Mesenchymal stem cell (in vitro differentiated cells and primary cell): ENCODE measurements around the gene MRPS11.

Source experiments
- DNase-seq: peaks from one replicate; pipeline ENCODE4 v3.0.0-alpha.2; 2013
- H2AFZ ChIP-seq: one replicate; pipeline ENCODE4 v1.6.1; 2013; ENCODE audit warnings: low read depth, mild to moderate bottlenecking, control low read depth, inconsistent platforms, low read length, moderate library complexity
- H2AK5ac ChIP-seq: 2 replicates; pipeline ENCODE4 v1.6.1; 2013; ENCODE audit warnings: low read length, moderate library complexity, mild to moderate bottlenecking, inconsistent platforms; ENCODE audit not compliant: severe bottlenecking
- H2BK120ac ChIP-seq: one replicate; pipeline ENCODE4 v1.6.1; 2013; ENCODE audit warnings: low read depth, mild to moderate bottlenecking, inconsistent platforms, low read length, moderate library complexity
- H2BK12ac ChIP-seq, 2 experiments: one replicate each; pipeline ENCODE4 v1.6.1; 2013; ENCODE audit warnings: inconsistent platforms in 2 of 2, low read length in 2 of 2, mild to moderate bottlenecking in 2 of 2, moderate library complexity in 2 of 2, control low read depth in 1 of 2
- H2BK15ac ChIP-seq: one replicate; pipeline ENCODE4 v1.6.1; 2013; ENCODE audit warnings: mild to moderate bottlenecking, low read depth, inconsistent platforms; ENCODE audit not compliant: poor library complexity, severe bottlenecking
- H2BK5ac ChIP-seq: 2 replicates; pipeline ENCODE4 v1.6.1; 2013; ENCODE audit warnings: low read depth, mild to moderate bottlenecking, low read length, control low read depth, inconsistent platforms; ENCODE audit not compliant: poor library complexity, severe bottlenecking
- H3K14ac ChIP-seq, 2 experiments: one replicate each; pipeline ENCODE4 v1.6.1; 2013; ENCODE audit warnings: inconsistent platforms in 2 of 2, low read length in 2 of 2, control low read depth in 1 of 2, mild to moderate bottlenecking in 1 of 2, moderate library complexity in 1 of 2
- H3K18ac ChIP-seq, 2 experiments: one replicate each; pipeline ENCODE4 v1.6.1; 2013; ENCODE audit warnings: inconsistent platforms in 2 of 2, low read length in 2 of 2, control low read depth in 1 of 2, low read depth in 1 of 2, mild to moderate bottlenecking in 1 of 2
- H3K23ac ChIP-seq, 2 experiments: one replicate each; pipeline ENCODE4 v1.6.1; 2013; ENCODE audit warnings: inconsistent platforms in 2 of 2, low read length in 2 of 2, mild to moderate bottlenecking in 2 of 2, moderate library complexity in 2 of 2, control low read depth in 1 of 2
- H3K27ac ChIP-seq: 2 replicates; pipeline ENCODE4 v1.5.1; 2013; ENCODE audit warnings: mild to moderate bottlenecking, moderate library complexity, low read length, control low read depth, inconsistent platforms; ENCODE audit not compliant: poor library complexity, severe bottlenecking
- H3K27me3 ChIP-seq, 2 experiments: 2 replicates each; pipeline versions ENCODE4 v1.6.1 to v1.7.0; 2013; ENCODE audit warnings: low read length in 2 of 2, mild to moderate bottlenecking in 2 of 2, moderate library complexity in 2 of 2, control low read depth in 1 of 2, inconsistent platforms in 1 of 2; ENCODE audit not compliant: control insufficient read depth in 1 of 2, insufficient read depth in 1 of 2
- H3K36me3 ChIP-seq, 2 experiments: 2 replicates each; pipeline versions ENCODE4 v1.6.1 to v1.7.0; 2013; ENCODE audit warnings: low read length in 2 of 2, control low read depth in 1 of 2, inconsistent platforms in 1 of 2, low read depth in 1 of 2, mild to moderate bottlenecking in 1 of 2; ENCODE audit not compliant: insufficient read depth in 2 of 2, control insufficient read depth in 1 of 2
- H3K4ac ChIP-seq, 2 experiments: one replicate each; pipeline ENCODE4 v1.6.1; 2013; ENCODE audit warnings: inconsistent platforms in 2 of 2, low read length in 2 of 2, mild to moderate bottlenecking in 2 of 2, moderate library complexity in 2 of 2, control low read depth in 1 of 2, low read depth in 1 of 2
- H3K4me1 ChIP-seq: 2 replicates; pipeline ENCODE4 v1.6.1; 2013; ENCODE audit warnings: low read depth, low read length, control low read depth; ENCODE audit not compliant: control insufficient read depth, insufficient read depth
- H3K4me2 ChIP-seq: 2 replicates; pipeline ENCODE4 v1.6.1; 2013; ENCODE audit warnings: low read length, mild to moderate bottlenecking, inconsistent platforms; ENCODE audit not compliant: poor library complexity, severe bottlenecking
- H3K4me3 ChIP-seq, 2 experiments: 2 replicates each; pipeline versions ENCODE4 v1.5.1 to v1.7.0; 2013; ENCODE audit warnings: low read length in 2 of 2, mild to moderate bottlenecking in 2 of 2, control low read depth in 1 of 2, low read depth in 1 of 2; ENCODE audit not compliant: insufficient read depth in 1 of 2
- H3K79me1 ChIP-seq: replicated peaks from 2 replicates; pipeline ENCODE4 v1.6.1; 2013; ENCODE audit warnings: mild to moderate bottlenecking, control low read depth, low read length, inconsistent platforms; ENCODE audit not compliant: poor library complexity, severe bottlenecking
- H3K9ac ChIP-seq: 2 replicates; pipeline ENCODE4 v1.7.0; 2013; ENCODE audit warnings: mild to moderate bottlenecking, low read length, moderate library complexity
- H3K9me3 ChIP-seq: 2 replicates; pipeline ENCODE4 v1.7.0; 2013; ENCODE audit warnings: mild to moderate bottlenecking, low read length; ENCODE audit not compliant: control insufficient read depth
- H4K8ac ChIP-seq: one replicate; pipeline ENCODE4 v1.6.1; 2013; ENCODE audit warnings: inconsistent platforms, mild to moderate bottlenecking, low read length, moderate library complexity
- H4K91ac ChIP-seq: one replicate; pipeline ENCODE4 v1.6.1; 2013; ENCODE audit warnings: mild to moderate bottlenecking, low read length, inconsistent platforms
- WGBS: methylation state at CpG from one replicate; pipeline ENCODE4 v1.1.7; 2013; ENCODE audit warnings: mixed read lengths; 5-methylcytosine and 5-hydroxymethylcytosine counted together

The MRPS11 gene

DNA sequence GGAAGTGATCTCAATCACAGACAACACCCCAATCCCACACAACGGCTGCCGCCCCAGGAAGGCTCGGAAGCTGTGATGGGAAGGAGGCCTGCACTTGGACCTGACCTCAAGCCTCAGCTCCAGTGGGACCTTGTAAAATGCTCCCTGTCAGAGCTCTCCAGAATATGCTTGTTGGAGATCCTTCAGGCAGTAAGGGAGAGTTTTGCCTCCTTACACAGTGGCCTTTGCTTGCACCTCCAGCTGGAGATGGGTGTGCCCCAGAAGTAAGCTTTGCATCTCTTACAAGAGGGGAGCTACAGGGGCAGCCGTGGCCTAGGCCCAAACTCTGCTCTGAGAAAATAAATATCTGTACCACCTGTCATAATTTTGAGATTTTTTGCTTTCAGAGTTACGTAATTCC lies 10.4 kb downstream of the MRPS11 start:
- no peak overlapping the region for H3K4ac ChIP-seq
- no peaks in the 10 kb centered on the region for H3K9me3 ChIP-seq
- H3K27me3 ChIP-seq = no peaks in the 10 kb centered on the region
- H4K8ac ChIP-seq = no peak overlapping the region
- peaks cover 5% of the 10 kb centered on the region for H3K79me1 ChIP-seq
- H3K36me3 ChIP-seq = peaks cover 16 to 54% of the 10 kb centered on the region in 2 experiments
- WGBS = 97% methylated on average over 3 of the region's 5 CpGs
- no peak overlapping the region for H3K23ac ChIP-seq
- no peak overlapping the region for H2BK120ac ChIP-seq
- H2AFZ ChIP-seq = no peak overlapping the region
- no peak overlapping the region for H3K9ac ChIP-seq
- H2BK12ac ChIP-seq = no peak overlapping the region
- H2AK5ac ChIP-seq = no peak overlapping the region
- H2BK5ac ChIP-seq = no peak overlapping the region
- no peak overlapping the region for H3K4me3 ChIP-seq
- no peak overlapping the region for H3K18ac ChIP-seq
- H3K4me2 ChIP-seq = no peak overlapping the region
- DNase-seq = no peak
- H4K91ac ChIP-seq = no peak overlapping the region
- no peaks in the 10 kb centered on the region for H3K4me1 ChIP-seq
- no peak overlapping the region for H2BK15ac ChIP-seq
- no peak overlapping the region for H3K27ac ChIP-seq
- no peak overlapping the region for H3K14ac ChIP-seq

- Histone ChIP-seq H3K4me3 (no peak overlapping the region), H3K27ac (no peak overlapping the region), H2BK12ac (no peak overlapping the region), H3K14ac (no peak overlapping the region), H2BK5ac (no peak overlapping the region), H3K23ac (no peak overlapping the region), H4K8ac (no peak overlapping the region), H4K91ac (no peak overlapping the region), H2BK120ac (no peak overlapping the region), H3K9me3 (no peaks in the 10 kb centered on the region), H3K9ac (no peak overlapping the region), H3K18ac (no peak overlapping the region), H3K36me3 (peaks cover 16 to 44% of the 10 kb centered on the region in 2 experiments), H2AFZ (no peak overlapping the region), H3K79me1 (peaks cover 5% of the 10 kb centered on the region), H2AK5ac (no peak overlapping the region), H3K4me1 (no peaks in the 10 kb centered on the region), H3K4ac (no peak overlapping the region), H2BK15ac (no peak overlapping the region), H3K27me3 (no peaks in the 10 kb centered on the region), H3K4me2 (no peak overlapping the region)
- DNase-seq = peak; percentile 8
- WGBS = 75% methylated on average over 3 of the region's 3 CpGs
These were observed 11.7 kb downstream of the MRPS11 start for GRCh38 chr15:88479169-88479568.

DNA sequence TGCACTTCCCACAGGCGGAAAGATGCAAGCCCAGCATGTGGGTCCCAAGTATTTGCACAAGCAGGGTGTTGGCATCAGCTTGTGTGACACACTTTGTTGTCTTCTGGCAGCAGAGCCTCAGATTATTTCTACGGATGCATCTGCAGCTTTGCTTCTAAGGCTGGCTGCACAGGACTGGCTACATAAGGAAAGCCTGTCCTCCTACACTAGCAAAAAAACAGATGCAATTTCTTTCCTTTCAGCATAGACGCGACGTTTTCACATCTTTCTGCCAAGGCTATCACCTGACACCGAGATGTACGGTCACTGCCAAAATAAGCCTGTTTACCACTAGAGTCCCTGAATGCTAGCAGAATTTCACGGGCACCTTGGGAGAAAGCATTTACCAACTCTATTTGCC lies 13.5 kb downstream of the MRPS11 start:
- no peak overlapping the region for H2BK5ac ChIP-seq
- peaks cover 13 to 30% of the 10 kb centered on the region in 2 experiments for H3K36me3 ChIP-seq
- H2BK12ac ChIP-seq = no peak overlapping the region
- no peak overlapping the region for H2BK15ac ChIP-seq
- H2AK5ac ChIP-seq = no peak overlapping the region
- H3K14ac ChIP-seq = no peak overlapping the region
- H3K4me1 ChIP-seq = peaks cover 1% of the 10 kb centered on the region
- H3K18ac ChIP-seq = no peak overlapping the region
- 93% methylated on average over 8 of the region's 8 CpGs for WGBS
- no peak overlapping the region for H2AFZ ChIP-seq
- no peak overlapping the region for H3K4me3 ChIP-seq
- no peaks in the 10 kb centered on the region for H3K9me3 ChIP-seq
- no peak overlapping the region for H3K4me2 ChIP-seq
- no peak overlapping the region for H4K8ac ChIP-seq
- no peak overlapping the region for H3K9ac ChIP-seq
- H3K4ac ChIP-seq = no peak overlapping the region
- no peak overlapping the region for H3K23ac ChIP-seq
- no peak overlapping the region for H2BK120ac ChIP-seq
- no peaks in the 10 kb centered on the region for H3K27me3 ChIP-seq
- no peak overlapping the region for H3K27ac ChIP-seq
- no peak for DNase-seq
- no peaks in the 10 kb centered on the region for H3K79me1 ChIP-seq
- H4K91ac ChIP-seq = no peak overlapping the region

DNA sequence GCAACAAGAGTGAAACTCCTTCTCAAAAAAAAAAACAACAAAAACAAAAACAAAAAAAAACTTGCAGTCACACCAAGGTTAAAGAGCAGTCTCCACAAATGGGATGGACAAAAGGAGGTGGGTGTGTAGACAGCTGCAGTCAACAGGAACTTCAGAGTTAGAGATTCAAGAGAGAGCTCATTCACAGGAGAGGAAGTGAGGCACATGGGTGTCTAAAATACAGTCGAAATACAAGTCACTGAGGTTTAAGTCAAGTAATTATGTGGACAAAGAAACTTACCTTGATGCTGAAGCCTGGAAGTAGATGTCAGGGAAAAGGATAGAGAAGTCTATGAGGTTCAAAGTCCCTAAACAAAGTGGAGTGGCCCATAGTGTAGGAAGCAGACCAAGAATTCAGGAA lies 14.8 kb downstream of the MRPS11 start:
- H3K9me3 ChIP-seq = no peaks in the 10 kb centered on the region
- H3K4me2 ChIP-seq = no peak overlapping the region
- H3K18ac ChIP-seq = no peak overlapping the region
- H4K91ac ChIP-seq = no peak overlapping the region
- peaks cover 12 to 20% of the 10 kb centered on the region in 2 experiments for H3K36me3 ChIP-seq
- H2AK5ac ChIP-seq = no peak overlapping the region
- H3K4ac ChIP-seq = no peak overlapping the region
- H3K27me3 ChIP-seq = no peaks in the 10 kb centered on the region
- no peak overlapping the region for H2BK120ac ChIP-seq
- DNase-seq = no peak
- H2BK5ac ChIP-seq = no peak overlapping the region
- H2BK12ac ChIP-seq = no peak overlapping the region
- no peak overlapping the region for H3K14ac ChIP-seq
- H3K27ac ChIP-seq = no peak overlapping the region
- H3K23ac ChIP-seq = no peak overlapping the region
- H2AFZ ChIP-seq = no peak overlapping the region
- no peak overlapping the region for H2BK15ac ChIP-seq
- WGBS = 45% methylated on average over 1 of the region's 1 CpG
- no peaks in the 10 kb centered on the region for H3K79me1 ChIP-seq
- no peak overlapping the region for H3K9ac ChIP-seq
- H4K8ac ChIP-seq = no peak overlapping the region
- peaks cover 1% of the 10 kb centered on the region for H3K4me1 ChIP-seq
- H3K4me3 ChIP-seq = no peak overlapping the region
